GM12878 (cell line): Measurements from ENCODE around the gene PDF. TPM values are rescaled to one million over a fixed set of nuclear protein-coding genes. Genes with fewer than 3 reads are reported as not detected.

Experiments used
- ATAC-seq: fragments of 200-7000 bp; cut with Tn5 transposase; 3 replicates; pipeline ENCODE4 v1.9.1; 2020; ENCODE audit warnings: mild to moderate bottlenecking, moderate library complexity
- BruUV-seq: library from RNA; stranded (reverse); fragments of 400-500 nt; replicated peaks from 2 replicates; lab custom pipeline; 2021; lab: Mats Ljungman, UMichigan
- CTCF ChIA-PET: fragments of 300-600 bp; sonication (Branson Sonifier 250); formaldehyde crosslinking; extraction: SDS; loops from one replicate; lab custom pipeline; 2021; ENCODE audit warnings: inconsistent platforms; lab: Yijun Ruan, JAX
- POLR2A ChIA-PET: fragments of 350-600 bp; formaldehyde crosslinking; extraction: SDS; loops from one replicate; lab custom pipeline; 2021; ENCODE audit warnings: inconsistent platforms; lab: Charles Lee
- RAD21 ChIA-PET: fragments of 300-600 bp; sonication (Branson Sonifier 250); formaldehyde crosslinking; loops from one replicate; lab custom pipeline; 2023; ENCODE audit warnings: antibody characterized with exemption; ENCODE audit not compliant: unreplicated experiment; lab: Charles Lee
- SMC1A ChIA-PET: fragments of 300-600 bp; sonication (Branson Sonifier 250); formaldehyde crosslinking; loops from one replicate; lab custom pipeline; 2023; ENCODE audit not compliant: unreplicated experiment, uncharacterized antibody; lab: Charles Lee
- DNase-seq: peaks from one replicate; pipeline ENCODE4 v3.0.0-alpha.2; 2011; ENCODE audit warnings: low read depth, low spot score
- FAIRE-seq: peaks from 3 replicates; lab custom pipeline; 2011; peaks lifted over from hg19 to GRCh38; lab: Jason Lieb, UNC
- H2AFZ ChIP-seq: 2 replicates; pipeline ENCODE4 v1.6.0; 2011; ENCODE audit warnings: low read depth, low read length, control low read depth; ENCODE audit not compliant: control insufficient read depth
- H3K27ac ChIP-seq: 2 replicates; pipeline ENCODE4 v1.5.1; 2011; ENCODE audit warnings: control low read depth; ENCODE audit not compliant: control insufficient read depth, insufficient read depth
- H3K27me3 ChIP-seq, 2 experiments: replicated peaks in 1 of 2; 2 replicates each; pipeline versions ENCODE4 v1.6.0 to v1.6.1; 2011; ENCODE audit warnings: low read length in 1 of 2; ENCODE audit not compliant: control insufficient read depth in 2 of 2, insufficient read depth in 2 of 2
- H3K36me3 ChIP-seq, 2 experiments: 2 replicates each; pipeline ENCODE4 v1.5.1; 2011; ENCODE audit warnings: low read length in 1 of 2; ENCODE audit not compliant: control insufficient read depth in 2 of 2, insufficient read depth in 2 of 2
- H3K4me1 ChIP-seq: 2 replicates; pipeline ENCODE4 v1.6.1; 2011; ENCODE audit warnings: mild to moderate bottlenecking, low read length, moderate library complexity, mixed read lengths; ENCODE audit not compliant: control insufficient read depth, insufficient read depth
- H3K4me2 ChIP-seq: 2 replicates; pipeline ENCODE4 v1.6.0; 2011; ENCODE audit warnings: control low read depth; ENCODE audit not compliant: control insufficient read depth, insufficient read depth
- H3K4me3 ChIP-seq: fragments of 200-600 bp; sonication (generic); 2 replicates; pipeline ENCODE4 v1.5.1; 2016
- H3K79me2 ChIP-seq: 2 replicates; pipeline ENCODE4 v1.6.0; 2011; ENCODE audit warnings: low read length; ENCODE audit not compliant: control insufficient read depth, insufficient read depth
- H3K9ac ChIP-seq: 2 replicates; pipeline ENCODE4 v1.8.0; 2011; ENCODE audit warnings: low read length, control low read depth, mixed read lengths; ENCODE audit not compliant: control insufficient read depth, insufficient read depth
- H3K9me3 ChIP-seq: replicated peaks from 3 replicates; pipeline ENCODE4 v1.5.1; 2011; ENCODE audit warnings: mild to moderate bottlenecking, low read length; ENCODE audit not compliant: control insufficient read depth, insufficient read depth
- H4K20me1 ChIP-seq: 2 replicates; pipeline ENCODE4 v1.6.0; 2011; ENCODE audit not compliant: control insufficient read depth, insufficient read depth
- EGR1 ChIP-seq, 2 experiments: IDR thresholded peaks; 1 replicate in 1 of 2; 2 replicates in 1 of 2; pipeline ENCODE4 v1.6.1; 2011 to 2012; ENCODE audit warnings: low read depth in 2 of 2, low read length in 2 of 2, borderline replicate concordance in 1 of 2, mild to moderate bottlenecking in 1 of 2, moderate library complexity in 1 of 2
- ESRRA ChIP-seq: IDR thresholded peaks from 2 replicates; pipeline ENCODE4 v1.6.1; 2012; ENCODE audit warnings: mild to moderate bottlenecking, low read length, improper control_type of control experiment
- FOXK2 ChIP-seq: fragments of 450-650 bp; IDR thresholded peaks from 2 replicates; pipeline ENCODE4 v1.6.1; 2017; ENCODE audit warnings: mild to moderate bottlenecking, moderate library complexity
- FOXM1 ChIP-seq: IDR thresholded peaks from 2 replicates; pipeline ENCODE4 v1.6.1; 2012; ENCODE audit warnings: low read depth, mild to moderate bottlenecking, inconsistent platforms, low read length, moderate library complexity
- IKZF1 ChIP-seq: fragments of 450-650 bp; conservative IDR thresholded peaks from 2 replicates; pipeline ENCODE4 v1.6.1; 2017; ENCODE audit warnings: antibody characterized with exemption, mild to moderate bottlenecking
- MEF2A ChIP-seq: IDR thresholded peaks from 2 replicates; pipeline ENCODE4 v1.6.1; 2011; ENCODE audit warnings: low read depth, mild to moderate bottlenecking, low read length, moderate library complexity; ENCODE audit not compliant: insufficient read depth
- MTA3 ChIP-seq: IDR thresholded peaks from 2 replicates; pipeline ENCODE4 v1.6.1; 2012; ENCODE audit warnings: low read length, inconsistent platforms, borderline replicate concordance
- RB1 ChIP-seq: fragments of 450-650 bp; formaldehyde crosslinking; IDR thresholded peaks from 2 replicates; pipeline ENCODE4 v1.6.1; 2017; ENCODE audit warnings: mild to moderate bottlenecking, borderline replicate concordance
- SIN3A ChIP-seq: IDR thresholded peaks from 2 replicates; pipeline ENCODE4 v1.6.1; 2012; ENCODE audit warnings: low read depth, low read length, improper control_type of control experiment
- SMAD5 ChIP-seq: IDR thresholded peaks from 2 replicates; pipeline ENCODE4 v1.6.1; 2016; ENCODE audit warnings: antibody characterized with exemption, low read depth
- SMC3 ChIP-seq: IDR thresholded peaks from 2 replicates; pipeline ENCODE4 v1.6.1; 2011; ENCODE audit warnings: low read length, improper control_type of control experiment, borderline replicate concordance
- WRNIP1 ChIP-seq: IDR thresholded peaks from 2 replicates; pipeline ENCODE4 v1.6.1; 2011; ENCODE audit warnings: low read depth, low read length, improper control_type of control experiment, borderline replicate concordance
- YBX1 ChIP-seq: fragments of 450-650 bp; IDR thresholded peaks from 2 replicates; pipeline ENCODE4 v1.6.1; 2016; ENCODE audit warnings: antibody characterized with exemption
- ZBTB33 ChIP-seq: fragments of 450-650 bp; IDR thresholded peaks from 2 replicates; pipeline ENCODE4 v1.6.1; 2017; ENCODE audit warnings: mild to moderate bottlenecking
- WGBS: methylation state at CpG from one replicate; pipeline ENCODE4 v1.1.6; 2016; ENCODE audit warnings: low lambda C conversion rate; ENCODE audit not compliant: insufficient replicate concordance, insufficient coverage; ENCODE audit errors: missing lambda C conversion rate; 5-methylcytosine and 5-hydroxymethylcytosine counted together
- in situ Hi-C: fragments of 300-500 bp; cut with MboI; formaldehyde crosslinking; loops from 9 replicates; pipeline ENCODE4 v1.14.3; 2018; ENCODE audit warnings: mixed read lengths
- intact Hi-C: fragments of 100-400 bp; cut with micrococcal nuclease; formaldehyde crosslinking; loops from one replicate; pipeline ENCODE4 v1.14.2; 2022; ENCODE audit not compliant: unreplicated experiment
- polyA plus RNA-seq, 11 experiments: library from polyadenylated mRNA; depleted of rRNA in 4 of 11; unstranded in 6 of 11; stranded (reverse) in 5 of 11; fragments of >200 nt; fragmentation: Nextera tagmentation in 4 of 11; fragmentation: Illumina TruSeq in 1 of 11; extraction: Ambion mirVana in 4 of 11; extraction: Trizol in 1 of 11; gene quantifications; 1 replicate in 1 of 11; 2 replicates in 10 of 11; pipeline versions ENCODE4 v1.2.1 to v1.2.3, GENCODE V29; 2011 to 2016; ENCODE audit warnings: inconsistent platforms in 2 of 11, missing spikeins in 2 of 11, low read depth in 1 of 11
- total RNA-seq, 4 experiments: library from RNA; depleted of rRNA in 3 of 4; stranded (reverse); fragments of >200 nt in 3 of 4; fragmentation: Illumina TruSeq in 1 of 4; extraction: Trizol in 1 of 4; gene quantifications; 2 replicates each; pipeline versions ENCODE4 v1.2.1 to v1.2.3, GENCODE V29; 2013 to 2021
- TF ChIP-seq, protein P1 (sequence below): fragments of 450-650 bp; IDR thresholded peaks from 2 replicates; pipeline ENCODE4 v1.6.1; 2017; ENCODE audit warnings: borderline replicate concordance
- TF ChIP-seq, protein P2 (sequence below): IDR thresholded peaks from 2 replicates; pipeline ENCODE4 v1.6.1; 2012; ENCODE audit warnings: low read depth, low read length, improper control_type of control experiment
- TF ChIP-seq, protein P3 (sequence below): fragments of 450-650 bp; formaldehyde crosslinking; IDR thresholded peaks from 2 replicates; pipeline ENCODE4 v1.5.0; 2022; ENCODE audit warnings: mild to moderate bottlenecking, missing genetic modification characterization

PDF gene
- total and polyA plus RNA-seq, 10 of the 15 experiments (the other 5 are each of a cell fraction or from before 2014, with no cell fraction given) = 0.13 to 44.1 (median 16.7) TPM

DNA sequence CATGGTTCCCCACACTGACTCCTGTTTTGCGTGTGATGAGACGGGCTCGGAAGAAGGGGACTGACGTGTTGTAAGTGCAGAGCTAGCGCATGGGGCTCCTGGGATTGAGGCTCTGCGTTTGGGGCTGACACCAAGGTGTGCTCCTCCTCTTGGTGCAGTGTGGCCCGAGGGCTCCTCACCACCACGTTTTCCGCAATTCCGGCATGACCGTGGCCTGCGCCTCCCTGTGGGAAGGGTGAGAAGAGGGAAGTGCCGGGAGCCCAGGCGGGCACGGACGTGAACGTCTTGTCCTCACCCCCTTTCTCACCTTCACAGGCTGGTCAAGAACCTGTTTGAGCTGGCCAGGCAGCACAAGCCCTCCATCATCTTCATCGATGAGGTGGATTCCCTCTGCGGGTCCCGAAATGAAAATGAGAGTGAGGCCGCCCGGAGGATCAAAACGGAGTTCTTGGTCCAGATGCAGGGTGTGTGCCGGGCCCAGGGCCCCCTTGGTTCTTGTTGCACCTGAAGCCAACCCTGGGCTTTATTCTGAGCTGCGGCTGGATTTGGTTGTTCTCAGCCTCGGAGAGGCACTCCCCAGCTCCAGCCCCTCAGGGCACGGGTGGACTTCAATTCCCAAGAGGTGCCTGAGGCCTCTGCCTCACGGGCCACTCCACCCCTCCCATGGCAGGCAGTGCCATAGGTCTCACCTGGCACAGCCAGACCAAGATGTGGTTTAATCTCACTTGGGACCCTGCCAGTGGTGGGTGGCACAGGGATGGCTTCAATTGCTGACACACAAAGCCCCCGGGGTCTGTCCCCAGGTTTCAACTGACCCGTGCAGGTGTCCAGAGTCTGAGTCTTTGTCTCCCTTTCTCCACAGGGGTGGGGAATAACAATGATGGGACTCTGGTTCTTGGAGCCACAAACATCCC lies 10.3 kb downstream of the PDF start:
- 87% methylated on average over 30 of the region's 30 CpGs for WGBS
- Histone ChIP-seq H3K9me3 (no peaks in the 10 kb centered on the region), H4K20me1 (no peaks in the 10 kb centered on the region), H3K4me2 (no peak overlapping the region), H3K9ac (no peak overlapping the region), H3K27ac (no peak overlapping the region), H3K36me3 (peaks cover 29 to 53% of the 10 kb centered on the region in 2 experiments), H2AFZ (no peak overlapping the region), H3K4me3 (no peak overlapping the region), H3K27me3 (no peaks in the 10 kb centered on the region), H3K79me2 (peaks cover 13% of the 10 kb centered on the region), H3K4me1 (no peaks in the 10 kb centered on the region; the same call in 1 of the 2 replicates)
- intact Hi-C loops (no loop called here), in situ Hi-C loops (no loop called here)
- POLR2A ChIA-PET = no interaction called here
- CTCF ChIA-PET = interaction anchor here (0.6 kb wide), 1 partner anchor 190 kb away, joined by 3 read pairs; no protein-coding TSS in a partner anchor
- FAIRE-seq = no peak
- RAD21 ChIA-PET = no interaction called here
- DNase-seq = no peak
- ATAC-seq = no peak
- TF ChIP-seq MTA3 (no peak), FOXK2 (no peak), SMC3 (no peak), EGR1 (IDR thresholded peaks at IDR 0.05; ENCODE audit: borderline replicate concordance in 1 of 2, low read depth in 2 of 2, low read length in 2 of 2) (no peak), ESRRA (no peak), RB1 (no peak), IKZF1 (no peak), ZBTB33 (no peak), YBX1 (no peak), MEF2A (no peak), SMAD5 (no peak), SIN3A (no peak), WRNIP1 (no peak), FOXM1 (no peak)
- TF ChIP-seq, protein P1, sequence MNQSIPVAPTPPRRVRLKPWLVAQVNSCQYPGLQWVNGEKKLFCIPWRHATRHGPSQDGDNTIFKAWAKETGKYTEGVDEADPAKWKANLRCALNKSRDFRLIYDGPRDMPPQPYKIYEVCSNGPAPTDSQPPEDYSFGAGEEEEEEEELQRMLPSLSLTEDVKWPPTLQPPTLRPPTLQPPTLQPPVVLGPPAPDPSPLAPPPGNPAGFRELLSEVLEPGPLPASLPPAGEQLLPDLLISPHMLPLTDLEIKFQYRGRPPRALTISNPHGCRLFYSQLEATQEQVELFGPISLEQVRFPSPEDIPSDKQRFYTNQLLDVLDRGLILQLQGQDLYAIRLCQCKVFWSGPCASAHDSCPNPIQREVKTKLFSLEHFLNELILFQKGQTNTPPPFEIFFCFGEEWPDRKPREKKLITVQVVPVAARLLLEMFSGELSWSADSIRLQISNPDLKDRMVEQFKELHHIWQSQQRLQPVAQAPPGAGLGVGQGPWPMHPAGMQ = no peak
- TF ChIP-seq, protein P2, sequence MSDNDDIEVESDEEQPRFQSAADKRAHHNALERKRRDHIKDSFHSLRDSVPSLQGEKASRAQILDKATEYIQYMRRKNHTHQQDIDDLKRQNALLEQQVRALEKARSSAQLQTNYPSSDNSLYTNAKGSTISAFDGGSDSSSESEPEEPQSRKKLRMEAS = no peak
- TF ChIP-seq, protein P3, sequence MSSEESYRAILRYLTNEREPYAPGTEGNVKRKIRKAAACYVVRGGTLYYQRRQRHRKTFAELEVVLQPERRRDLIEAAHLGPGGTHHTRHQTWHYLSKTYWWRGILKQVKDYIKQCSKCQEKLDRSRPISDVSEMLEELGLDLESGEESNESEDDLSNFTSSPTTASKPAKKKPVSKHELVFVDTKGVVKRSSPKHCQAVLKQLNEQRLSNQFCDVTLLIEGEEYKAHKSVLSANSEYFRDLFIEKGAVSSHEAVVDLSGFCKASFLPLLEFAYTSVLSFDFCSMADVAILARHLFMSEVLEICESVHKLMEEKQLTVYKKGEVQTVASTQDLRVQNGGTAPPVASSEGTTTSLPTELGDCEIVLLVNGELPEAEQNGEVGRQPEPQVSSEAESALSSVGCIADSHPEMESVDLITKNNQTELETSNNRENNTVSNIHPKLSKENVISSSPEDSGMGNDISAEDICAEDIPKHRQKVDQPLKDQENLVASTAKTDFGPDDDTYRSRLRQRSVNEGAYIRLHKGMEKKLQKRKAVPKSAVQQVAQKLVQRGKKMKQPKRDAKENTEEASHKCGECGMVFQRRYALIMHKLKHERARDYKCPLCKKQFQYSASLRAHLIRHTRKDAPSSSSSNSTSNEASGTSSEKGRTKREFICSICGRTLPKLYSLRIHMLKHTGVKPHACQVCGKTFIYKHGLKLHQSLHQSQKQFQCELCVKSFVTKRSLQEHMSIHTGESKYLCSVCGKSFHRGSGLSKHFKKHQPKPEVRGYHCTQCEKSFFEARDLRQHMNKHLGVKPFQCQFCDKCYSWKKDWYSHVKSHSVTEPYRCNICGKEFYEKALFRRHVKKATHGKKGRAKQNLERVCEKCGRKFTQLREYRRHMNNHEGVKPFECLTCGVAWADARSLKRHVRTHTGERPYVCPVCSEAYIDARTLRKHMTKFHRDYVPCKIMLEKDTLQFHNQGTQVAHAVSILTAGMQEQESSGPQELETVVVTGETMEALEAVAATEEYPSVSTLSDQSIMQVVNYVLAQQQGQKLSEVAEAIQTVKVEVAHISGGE (CRISPR knock-in tag) = no peak
- BruUV-seq = no TSS peak
- SMC1A ChIA-PET = no interaction called here
